Aorta (tissue), 5 donors: Measurements from ENCODE around the gene CD200R1. TPM values are rescaled to one million over a fixed set of nuclear protein-coding genes. Genes with fewer than 3 reads are reported as not detected.
A peak's percentile ranks its signal among the peaks of the same experiment; 100 is the strongest.

Experiments
- ATAC-seq: fragments of 200-7000 bp; cut with Tn5 transposase; one replicate; pipeline ENCODE4 v1.9.1; 2022; ENCODE audit warnings: moderate library complexity; ENCODE audit not compliant: low FRiP score
- DNase-seq, 2 donors: peaks; one replicate each; pipeline ENCODE4 v3.0.0-alpha.2; 2020
- H3K27ac ChIP-seq, 2 donors: one replicate each; pipeline ENCODE4 v1.5.1; 2013; ENCODE audit warnings: low read length in 2 of 2, mild to moderate bottlenecking in 2 of 2, moderate library complexity in 2 of 2, control low read depth in 1 of 2, inconsistent platforms in 1 of 2, low read depth in 1 of 2
- H3K27me3 ChIP-seq, 2 donors: one replicate each; pipeline ENCODE4 v1.6.1; 2013; ENCODE audit warnings: control low read depth in 1 of 2, low read length in 1 of 2, mild to moderate bottlenecking in 1 of 2, moderate library complexity in 1 of 2; ENCODE audit not compliant: insufficient read depth in 2 of 2, control insufficient read depth in 1 of 2
- H3K36me3 ChIP-seq, 2 donors: one replicate each; pipeline ENCODE4 v1.6.1; 2013; ENCODE audit warnings: control low read depth in 1 of 2, low read length in 1 of 2, mild to moderate bottlenecking in 1 of 2; ENCODE audit not compliant: insufficient read depth in 2 of 2, control insufficient read depth in 1 of 2
- H3K4me1 ChIP-seq, 2 donors: one replicate each; pipeline ENCODE4 v1.6.1; 2013; ENCODE audit warnings: low read length in 2 of 2, control low read depth in 1 of 2, mild to moderate bottlenecking in 1 of 2, moderate library complexity in 1 of 2; ENCODE audit not compliant: insufficient read depth in 2 of 2, control insufficient read depth in 1 of 2
- H3K4me3 ChIP-seq, 2 donors: one replicate each; pipeline ENCODE4 v1.5.1; 2013; ENCODE audit warnings: low read length in 2 of 2, control low read depth in 1 of 2, mild to moderate bottlenecking in 1 of 2
- H3K9me3 ChIP-seq: one replicate; pipeline ENCODE4 v1.6.1; 2013; ENCODE audit warnings: mild to moderate bottlenecking, low read length; ENCODE audit not compliant: control insufficient read depth
- WGBS, 2 donors: extraction: QIAGEN DNeasy Blood & Tissue Kit; methylation state at CpG; one replicate each; pipeline ENCODE4 v1.1.7; 2013; 5-methylcytosine and 5-hydroxymethylcytosine counted together
- intact Hi-C, 2 donors: fragments of 100-400 bp; cut with DNase I; formaldehyde crosslinking; loops; one replicate each; pipeline versions ENCODE4 v1.14.2 to v1.15.0; 2022
- long read RNA-seq, 2 donors: library from polyadenylated mRNA; unstranded; transcript quantifications; one replicate each; pipeline ENCODE4 v2.0.0, GENCODE V29; 2020 to 2021
- polyA plus RNA-seq, 2 donors: library from polyadenylated mRNA; stranded (reverse); fragments of 200-250 nt; gene quantifications; one replicate each; pipeline ENCODE4 v1.2.3, GENCODE V29; 2013
- total RNA-seq, 2 donors: library from RNA; stranded (reverse); fragmentation: NEBNext Ultra II Directional; extraction: Animal tissue kit (Norgen Biotek cat#: 25700); gene quantifications; one replicate each; pipeline ENCODE4 v1.2.1, GENCODE V29; 2021
- donor health status: healthy with polysubstance abuse.
- donor health status: Bipolar disorder and iron deficiency.
- donor health status: DM: no; HTN: no; CAD: no.
- donor health status: DM: no; HTN: no; CAD: no.
- donor health status: DM: yes; HTN: yes; CAD: no.

CD200R1 gene
- total RNA-seq (1 to 10 TPM; 3.0 to 6.5 TPM), polyA plus RNA-seq (under 1 TPM; 0.18 to 0.50 TPM)
- long read RNA-seq, donor 1, partial matches to known transcripts: 1 of 1 reads
- long read RNA-seq, donor 1, other reads (novel, unspliced or antisense): 0 of 1 reads
- long read RNA-seq, donor 2: 0 reads

DNA sequence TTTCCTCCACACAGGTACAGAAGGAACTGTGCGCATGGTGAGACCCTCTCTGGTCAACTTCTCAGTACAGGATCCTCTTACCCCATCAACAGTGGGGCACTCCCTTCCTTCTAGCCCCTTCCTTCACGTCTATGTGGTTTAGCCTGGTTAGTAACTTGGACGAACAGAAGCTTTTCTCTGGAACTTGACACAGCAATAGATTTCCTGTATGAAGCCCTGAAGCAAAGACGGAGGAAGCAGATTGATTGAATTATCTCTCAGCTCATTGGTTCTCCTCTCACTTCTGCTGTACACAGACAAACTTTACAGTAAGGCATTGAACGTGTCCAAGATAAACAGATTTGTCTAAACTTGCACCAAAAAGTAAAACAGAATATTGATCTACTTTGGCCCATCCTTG, at the start of gene CD200R1:
Gene CD200R1 (minus strand): TSS at position 210 of the 400 bp plus-strand sequence. CDS start 246 bp downstream, outside the sequence.
- H3K4me1 ChIP-seq: no peaks in the 10 kb centered on the region
- 59 to 64% methylated on average over 5 of the region's 5 CpGs for WGBS, 2 donors
- no peak within 1 kb of the TSS for H3K27ac ChIP-seq
- ATAC-seq: no peak
- DNase-seq: no peak
- no peaks in the 10 kb centered on the region for H3K27me3 ChIP-seq
- intact Hi-C loops: loop anchor here (5.0 kb wide), 2 partner anchors 238 to 393 kb away; no protein-coding TSS in a partner anchor
- H3K4me3 ChIP-seq: no peak within 1 kb of the TSS
- H3K9me3 ChIP-seq: no peaks in the 10 kb centered on the region
- H3K36me3 ChIP-seq: no peaks in the 10 kb centered on the region

GRCh38 chr3:113021471-113021870, 46.6 kb upstream of the CD200R1 start:
- Histone ChIP-seq H3K27me3 (no peaks in the 10 kb centered on the region), H3K4me1 (no peaks in the 10 kb centered on the region), H3K36me3 (no peaks in the 10 kb centered on the region), H3K4me3 (no peak overlapping the region), H3K9me3 (no peaks in the 10 kb centered on the region), H3K27ac (no peak overlapping the region)
- ATAC-seq (no peak), DNase-seq (no peak)
- WGBS, 2 donors: 89 to 92% methylated on average over 2 of the region's 2 CpGs
- intact Hi-C loops: no loop called here

DNA sequence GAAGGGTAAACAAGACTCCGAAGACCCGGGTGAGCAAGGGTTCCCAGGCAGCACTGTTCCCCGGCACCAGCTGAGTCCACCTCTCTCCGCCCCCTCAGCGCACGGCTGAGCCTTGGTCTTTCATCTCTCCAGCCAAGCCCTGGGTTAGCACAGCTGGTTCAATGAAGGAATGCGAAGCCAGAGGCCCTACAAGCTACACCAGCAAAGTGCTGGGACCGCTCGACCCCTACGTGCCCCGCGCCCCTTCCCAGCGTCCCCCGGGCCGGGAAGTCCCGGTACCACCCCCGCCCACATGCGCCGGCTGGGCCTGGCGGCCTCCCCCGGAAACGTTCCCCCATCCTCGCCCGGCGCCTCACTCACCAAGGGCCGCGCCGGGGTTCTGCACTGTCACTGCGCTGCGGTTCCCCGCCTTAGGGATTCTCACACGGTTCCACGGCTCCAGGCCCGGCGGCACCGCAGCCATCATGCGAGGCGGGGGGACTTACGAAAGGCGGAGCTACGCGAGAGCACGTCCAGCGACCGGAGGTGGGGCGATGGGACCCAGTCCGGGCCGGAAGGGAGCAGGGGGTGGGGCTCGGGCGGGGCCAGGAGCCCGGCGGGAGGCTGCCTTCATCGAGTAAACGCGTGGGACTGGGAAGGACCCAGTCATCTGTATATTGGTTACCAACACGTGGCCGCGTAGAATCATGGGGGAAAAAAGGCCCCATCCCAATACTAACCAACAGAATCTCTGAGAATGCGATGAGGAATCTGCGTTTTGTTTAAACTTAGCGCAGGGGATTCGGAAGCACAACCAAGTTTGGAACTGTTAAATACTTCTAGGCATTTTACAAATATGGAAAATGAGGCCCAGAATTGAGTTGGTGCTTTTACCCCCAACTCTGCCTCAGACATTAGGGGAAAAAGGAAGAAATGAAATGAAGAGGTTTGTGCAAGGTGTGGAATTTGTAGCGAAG, 44.6 kb upstream of the CD200R1 start:
- peak overlapping the region; percentile 51 to 74 for H3K27ac ChIP-seq
- peak overlapping the region; percentile 65 to 82 for H3K4me3 ChIP-seq
- DNase-seq (peak; percentile 93 to 96), ATAC-seq (peak; percentile 97)
- no peaks in the 10 kb centered on the region for H3K9me3 ChIP-seq
- no peaks in the 10 kb centered on the region for H3K36me3 ChIP-seq
- H3K27me3 ChIP-seq: no peaks in the 10 kb centered on the region
- H3K4me1 ChIP-seq: no peaks in the 10 kb centered on the region
- WGBS, 2 donors: 3% methylated on average over 55 to 63 of the region's 63 CpGs
- intact Hi-C loops: loop anchor here in 1 of 2 donors (2.0 kb wide), 1 partner anchor 29 kb away; the partner anchor contains the start of gene GTPBP8

GRCh38 chr3:113018536-113019181, 43.8 kb upstream of the CD200R1 start:
- peak overlapping the region; percentile 40 to 74 for H3K27ac ChIP-seq
- DNase-seq (no peak), ATAC-seq (peak; percentile 15)
- 2 to 3% methylated on average over 13 of the region's 13 CpGs for WGBS, 2 donors
- H3K4me3 ChIP-seq: peak overlapping the region; percentile 65 to 82
- intact Hi-C loops: loop anchor here in 1 of 2 donors (2.0 kb wide), 1 partner anchor 28 kb away; the partner anchor contains the start of gene GTPBP8
- H3K27me3 ChIP-seq: no peaks in the 10 kb centered on the region
- no peaks in the 10 kb centered on the region for H3K4me1 ChIP-seq
- H3K36me3 ChIP-seq: peaks cover 0 to 2% of the 10 kb centered on the region in 2 donors
- no peaks in the 10 kb centered on the region for H3K9me3 ChIP-seq

- H3K9me3 ChIP-seq: no peaks in the 10 kb centered on the region
- H3K27ac ChIP-seq: no peak overlapping the region
- no peaks in the 10 kb centered on the region for H3K4me1 ChIP-seq
- H3K27me3 ChIP-seq: no peaks in the 10 kb centered on the region
- intact Hi-C loops: no loop called here
- peaks cover 0 to 5% of the 10 kb centered on the region in 2 donors for H3K36me3 ChIP-seq
- ATAC-seq (no peak), DNase-seq (no peak)
- no peak overlapping the region for H3K4me3 ChIP-seq
Observed at GRCh38 chr3:113013593-113013992, 38.7 kb upstream of the CD200R1 start.

DNA sequence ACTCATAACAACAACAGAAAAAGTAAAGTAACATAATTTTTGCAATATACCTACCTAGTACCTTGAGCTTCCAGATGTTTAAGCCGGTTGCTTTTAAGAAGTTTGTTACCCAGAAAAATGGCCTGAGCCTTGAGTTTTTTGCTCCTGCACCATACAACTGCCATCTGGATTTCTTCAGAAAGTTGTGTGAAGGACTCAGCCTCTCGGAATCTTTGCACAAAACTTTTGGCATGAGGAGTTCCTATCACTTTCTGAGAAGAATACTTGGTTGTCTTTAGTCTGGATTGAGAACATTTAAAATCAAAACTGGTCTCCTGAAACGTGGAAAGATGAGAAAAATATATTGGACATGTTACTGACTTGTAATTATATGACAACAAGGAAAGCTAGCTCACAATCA, 33.2 kb upstream of the CD200R1 start:
- ATAC-seq: no peak
- WGBS, 2 donors: 66 to 69% methylated on average over 3 of the region's 3 CpGs
- H3K36me3 ChIP-seq: peaks cover 5 to 9% of the 10 kb centered on the region in 2 donors

DNA sequence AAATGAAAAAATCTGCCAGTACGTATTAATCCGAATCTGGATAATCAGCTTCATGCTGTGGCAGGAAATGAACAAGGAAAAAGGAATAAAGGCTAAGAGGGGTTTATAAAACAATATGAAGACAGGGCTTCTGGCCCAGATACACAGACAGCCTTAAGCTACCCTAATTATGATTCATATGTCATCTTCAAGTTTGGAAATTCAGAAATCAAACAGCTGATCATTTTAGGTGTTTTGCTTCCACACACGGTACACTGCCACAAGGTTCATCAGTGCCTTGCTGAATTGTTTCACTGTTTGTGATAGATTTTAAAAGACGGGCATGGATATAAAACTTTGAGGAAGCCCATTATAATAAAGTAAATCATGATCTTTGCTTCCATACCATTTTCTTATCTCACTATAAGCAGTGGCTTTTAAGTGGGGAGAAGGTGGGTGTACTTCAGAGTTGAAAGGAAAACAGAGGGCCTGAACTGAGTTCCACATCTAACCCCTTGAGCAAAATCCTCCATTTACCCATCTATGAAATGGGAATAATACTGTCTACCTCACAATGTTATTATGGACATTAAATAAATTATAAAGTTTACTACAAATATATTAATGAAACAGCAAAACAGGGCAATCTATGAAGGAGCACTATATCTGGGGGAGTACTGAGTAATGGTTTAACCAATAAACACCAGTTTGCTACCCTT, 31.6 kb upstream of the CD200R1 start:
- no peak overlapping the region for H3K4me3 ChIP-seq
- peaks cover 8 to 9% of the 10 kb centered on the region in 2 donors for H3K36me3 ChIP-seq
- H3K9me3 ChIP-seq: no peaks in the 10 kb centered on the region
- no peaks in the 10 kb centered on the region for H3K27me3 ChIP-seq
- DNase-seq (no peak), ATAC-seq (no peak)
- no peaks in the 10 kb centered on the region for H3K4me1 ChIP-seq
- WGBS, 2 donors: 74 to 88% methylated on average over 4 of the region's 4 CpGs
- H3K27ac ChIP-seq: no peak overlapping the region
- intact Hi-C loops: no loop called here

More for the DNA sequence above, 33.2 kb upstream of the CD200R1 start:
- H3K9me3 ChIP-seq: no peaks in the 10 kb centered on the region
- H3K4me3 ChIP-seq: no peak overlapping the region
- no peak for DNase-seq
- intact Hi-C loops: no loop called here
- no peak overlapping the region for H3K27ac ChIP-seq
- no peaks in the 10 kb centered on the region for H3K4me1 ChIP-seq
- no peaks in the 10 kb centered on the region for H3K27me3 ChIP-seq

- no peaks in the 10 kb centered on the region for H3K4me1 ChIP-seq
- no peak for ATAC-seq
- H3K9me3 ChIP-seq: no peaks in the 10 kb centered on the region
- WGBS, 2 donors: 80 to 82% methylated on average over 7 of the region's 7 CpGs
- H3K27ac ChIP-seq: no peak overlapping the region
- H3K27me3 ChIP-seq: no peaks in the 10 kb centered on the region
- intact Hi-C loops: no loop called here
- no peak overlapping the region for H3K4me3 ChIP-seq
- DNase-seq: no peak
- peaks cover 8 to 9% of the 10 kb centered on the region in 2 donors for H3K36me3 ChIP-seq
Observed at GRCh38 chr3:113005611-113006010, 30.7 kb upstream of the CD200R1 start.
